Endothelial cell (in vitro differentiated cells): ENCODE measurements around the gene SMIM35. TPM values are rescaled to one million over a fixed set of nuclear protein-coding genes. Genes with fewer than 3 reads are reported as not detected.

Source experiments
- DNase-seq: peaks from one replicate; pipeline ENCODE4 v3.0.0; 2021; ENCODE audit warnings: low spot score
- H3K27ac Mint-ChIP-seq: one replicate; pipeline ENCODE4 v1.8.0; 2021; ENCODE audit warnings: mixed read lengths, inconsistent platforms; ENCODE audit not compliant: unreplicated experiment
- H3K27me3 Mint-ChIP-seq: one replicate; pipeline ENCODE4 v1.8.0; 2021; ENCODE audit warnings: mild to moderate bottlenecking, moderate library complexity, mixed read lengths, inconsistent platforms; ENCODE audit not compliant: unreplicated experiment
- H3K36me3 Mint-ChIP-seq: one replicate; pipeline ENCODE4 v1.8.0; 2021; ENCODE audit warnings: mild to moderate bottlenecking, low read depth, mixed read lengths, inconsistent platforms; ENCODE audit not compliant: unreplicated experiment
- H3K4me1 Mint-ChIP-seq: one replicate; pipeline ENCODE4 v1.8.0; 2021; ENCODE audit warnings: mild to moderate bottlenecking, mixed read lengths, inconsistent platforms; ENCODE audit not compliant: unreplicated experiment
- H3K4me3 Mint-ChIP-seq: one replicate; pipeline ENCODE4 v1.8.0; 2021; ENCODE audit warnings: mild to moderate bottlenecking, mixed read lengths, inconsistent platforms; ENCODE audit not compliant: unreplicated experiment
- H3K9me3 Mint-ChIP-seq: one replicate; pipeline ENCODE4 v1.8.0; 2021; ENCODE audit warnings: mixed read lengths, inconsistent platforms; ENCODE audit not compliant: unreplicated experiment
- total RNA-seq: library from RNA; stranded (reverse); fragmentation: NEBNext Ultra II Directional; extraction: Animal tissue kit (Norgen Biotek cat#: 25700); gene quantifications from one replicate; pipeline ENCODE4 v1.2.1, GENCODE V29; 2021; ENCODE audit not compliant: unreplicated experiment
- TF ChIP-seq, protein P1 (sequence below): fragments of 200-600 bp; sonication (generic); IDR thresholded peaks from one replicate; pipeline ENCODE4 v1.5.0; 2021; ENCODE audit warnings: antibody characterized with exemption; ENCODE audit not compliant: unreplicated experiment

The SMIM35 gene
- total RNA-seq, 1 donor from 2014 or later, result not detected

DNA sequence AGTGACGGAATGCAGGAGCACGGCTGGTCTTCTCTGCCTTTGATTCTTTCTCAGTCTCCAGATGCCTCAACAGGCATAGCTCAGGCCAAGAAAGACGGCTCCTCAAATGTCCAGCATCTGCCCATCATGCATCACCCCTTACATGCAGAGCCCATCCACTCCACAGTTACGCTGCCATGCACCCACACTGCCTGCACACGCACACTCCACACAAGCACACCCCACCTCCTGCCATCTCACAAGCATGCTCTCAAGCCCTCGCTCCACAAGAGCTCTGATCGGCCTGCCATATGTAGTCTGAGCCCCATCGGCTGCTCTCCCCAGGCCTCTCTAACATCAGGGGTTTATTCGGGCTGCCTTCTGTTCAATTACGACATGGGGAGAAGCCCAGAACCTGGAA, 47.1 kb upstream of the SMIM35 start:
- TF ChIP-seq, protein P1, sequence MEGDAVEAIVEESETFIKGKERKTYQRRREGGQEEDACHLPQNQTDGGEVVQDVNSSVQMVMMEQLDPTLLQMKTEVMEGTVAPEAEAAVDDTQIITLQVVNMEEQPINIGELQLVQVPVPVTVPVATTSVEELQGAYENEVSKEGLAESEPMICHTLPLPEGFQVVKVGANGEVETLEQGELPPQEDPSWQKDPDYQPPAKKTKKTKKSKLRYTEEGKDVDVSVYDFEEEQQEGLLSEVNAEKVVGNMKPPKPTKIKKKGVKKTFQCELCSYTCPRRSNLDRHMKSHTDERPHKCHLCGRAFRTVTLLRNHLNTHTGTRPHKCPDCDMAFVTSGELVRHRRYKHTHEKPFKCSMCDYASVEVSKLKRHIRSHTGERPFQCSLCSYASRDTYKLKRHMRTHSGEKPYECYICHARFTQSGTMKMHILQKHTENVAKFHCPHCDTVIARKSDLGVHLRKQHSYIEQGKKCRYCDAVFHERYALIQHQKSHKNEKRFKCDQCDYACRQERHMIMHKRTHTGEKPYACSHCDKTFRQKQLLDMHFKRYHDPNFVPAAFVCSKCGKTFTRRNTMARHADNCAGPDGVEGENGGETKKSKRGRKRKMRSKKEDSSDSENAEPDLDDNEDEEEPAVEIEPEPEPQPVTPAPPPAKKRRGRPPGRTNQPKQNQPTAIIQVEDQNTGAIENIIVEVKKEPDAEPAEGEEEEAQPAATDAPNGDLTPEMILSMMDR, result no peak
- Mint-ChIP-seq H3K4me3 (no peak overlapping the region), H3K9me3 (no peaks in the 10 kb centered on the region), H3K36me3 (no peaks in the 10 kb centered on the region), H3K27me3 (peaks cover 4% of the 10 kb centered on the region), H3K27ac (no peak overlapping the region), H3K4me1 (peaks cover 9% of the 10 kb centered on the region)
- no peak for DNase-seq

GRCh38 chr11:118132385-118133151, 45.8 kb upstream of the SMIM35 start:
- H3K36me3 Mint-ChIP-seq, result no peaks in the 10 kb centered on the region
- H3K4me1 Mint-ChIP-seq, result peaks cover 10% of the 10 kb centered on the region
- TF ChIP-seq, protein P1, result no peak
- peaks cover 2% of the 10 kb centered on the region for H3K27me3 Mint-ChIP-seq
- no peak for DNase-seq
- no peak overlapping the region for H3K27ac Mint-ChIP-seq
- no peak overlapping the region for H3K4me3 Mint-ChIP-seq
- no peaks in the 10 kb centered on the region for H3K9me3 Mint-ChIP-seq

DNA sequence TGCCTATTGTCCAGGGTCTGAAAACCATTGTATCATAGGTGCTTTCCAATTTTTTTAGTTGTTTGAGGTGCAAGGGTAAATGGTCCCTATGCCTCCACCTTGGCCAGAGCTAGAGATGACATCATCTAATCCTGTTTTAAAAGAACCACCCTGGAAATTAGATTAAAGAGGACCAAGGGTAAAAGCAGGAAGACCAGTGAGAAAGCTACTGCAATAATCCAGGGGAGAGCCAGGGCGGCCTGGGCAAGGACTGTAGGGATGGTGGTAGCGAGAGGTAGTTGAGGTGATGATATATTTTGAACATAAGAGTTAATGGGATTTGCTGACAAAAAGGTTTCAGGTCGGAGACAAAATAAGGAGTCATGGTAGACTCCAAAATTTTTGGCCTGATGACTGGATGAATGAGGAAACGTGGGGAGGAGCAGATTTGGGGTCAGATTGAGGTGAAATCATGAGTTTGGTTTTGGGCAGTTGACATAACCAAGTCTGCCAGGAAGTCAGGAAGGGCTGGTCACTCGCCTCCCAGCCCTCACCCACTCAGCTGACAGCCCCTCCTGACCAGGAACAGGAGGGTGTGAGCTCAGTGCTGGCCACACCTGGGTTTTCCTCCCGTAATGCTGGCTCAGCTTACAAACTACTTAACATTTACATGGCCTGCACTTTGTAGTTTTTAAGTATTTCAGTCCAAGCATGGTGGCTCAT, 42.9 kb upstream of the SMIM35 start:
- peaks cover 2% of the 10 kb centered on the region for H3K27me3 Mint-ChIP-seq
- H3K4me3 Mint-ChIP-seq, result no peak overlapping the region
- peaks cover 19% of the 10 kb centered on the region for H3K4me1 Mint-ChIP-seq
- H3K27ac Mint-ChIP-seq, result no peak overlapping the region
- no peak for DNase-seq
- no peaks in the 10 kb centered on the region for H3K36me3 Mint-ChIP-seq
- TF ChIP-seq, protein P1, result no peak
- H3K9me3 Mint-ChIP-seq, result no peaks in the 10 kb centered on the region

DNA sequence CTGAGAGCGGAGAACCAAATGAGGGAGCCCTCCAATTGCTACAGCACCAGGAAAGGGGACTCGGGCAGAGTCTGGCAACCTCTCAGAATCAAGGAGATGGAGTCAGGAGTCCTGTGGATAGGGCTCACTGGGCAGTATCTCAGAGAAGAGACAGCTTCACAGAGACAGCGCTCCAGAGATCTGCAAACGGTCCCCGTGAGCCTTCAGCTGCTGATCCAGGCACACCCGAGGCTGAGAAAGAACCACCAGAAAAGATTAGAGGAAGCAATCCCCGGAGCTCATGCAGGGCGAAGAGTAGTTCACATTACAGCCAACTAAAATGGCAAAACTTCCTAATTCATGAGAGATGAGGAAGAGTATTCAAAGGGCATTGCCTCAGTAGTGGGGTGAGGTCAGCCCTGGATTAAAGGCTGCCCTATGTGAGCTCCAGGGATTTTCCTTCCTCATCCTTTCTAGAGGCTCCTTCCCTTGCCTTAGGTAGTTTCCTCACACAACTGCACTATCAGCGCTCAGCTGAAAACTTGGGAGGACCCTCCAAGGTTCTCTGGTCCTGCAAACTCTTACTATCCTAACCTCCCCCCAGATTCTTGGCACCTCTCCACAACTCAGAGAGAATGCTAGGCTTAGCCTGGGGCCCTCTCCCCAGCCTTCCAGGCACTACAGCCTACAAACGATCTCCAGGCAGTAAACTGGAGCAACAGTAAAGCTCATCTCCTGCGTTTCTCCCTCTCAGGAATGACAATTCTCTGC, 42.1 kb upstream of the SMIM35 start:
- peaks cover 2% of the 10 kb centered on the region for H3K27me3 Mint-ChIP-seq
- TF ChIP-seq, protein P1, result no peak
- no peak overlapping the region for H3K4me3 Mint-ChIP-seq
- no peak overlapping the region for H3K27ac Mint-ChIP-seq
- no peaks in the 10 kb centered on the region for H3K9me3 Mint-ChIP-seq
- no peak for DNase-seq
- no peaks in the 10 kb centered on the region for H3K36me3 Mint-ChIP-seq
- peaks cover 20% of the 10 kb centered on the region for H3K4me1 Mint-ChIP-seq
